H1 (cell line): ENCODE results near the gene LBP. TPM values are rescaled to one million over a fixed set of nuclear protein-coding genes. Genes with fewer than 3 reads are reported as not detected.
A peak's percentile ranks its signal among the peaks of the same experiment; 100 is the strongest.

Experiments used
- CTCF ChIA-PET: fragments of 300-600 bp; sonication (Branson Sonifier 250); formaldehyde crosslinking; loops from one replicate; lab custom pipeline; 2021; ENCODE audit not compliant: partially characterized antibody; lab: Charles Lee
- POLR2A ChIA-PET: fragments of 300-600 bp; sonication (Branson Sonifier 250); formaldehyde crosslinking; loops from one replicate; lab custom pipeline; 2021; ENCODE audit warnings: inconsistent platforms; ENCODE audit not compliant: partially characterized antibody; lab: Charles Lee
- DNase-seq, 2 experiments: peaks; one replicate each; pipeline versions ENCODE4 v3.0.0 to v3.0.0-alpha.2; 2010 to 2022; ENCODE audit warnings: low spot score in 2 of 2, low read depth in 1 of 2, mixed read lengths in 1 of 2
- FAIRE-seq: peaks from 2 replicates; lab custom pipeline; 2011; peaks lifted over from hg19 to GRCh38; lab: Jason Lieb, UNC
- H2AFZ ChIP-seq: 2 replicates; pipeline ENCODE4 v1.8.1; 2012; ENCODE audit warnings: low read length, inconsistent platforms
- H2AK5ac ChIP-seq: 2 replicates; pipeline ENCODE4 v1.6.1; 2013; ENCODE audit warnings: low read depth, low read length
- H2BK120ac ChIP-seq: replicated peaks from 2 replicates; pipeline ENCODE3; 2013; ENCODE audit warnings: low read depth, low read length, inconsistent platforms
- H2BK12ac ChIP-seq: 2 replicates; pipeline ENCODE4 v1.6.1; 2013; ENCODE audit warnings: low read depth, low read length
- H2BK15ac ChIP-seq: 2 replicates; pipeline ENCODE4 v1.6.1; 2013; ENCODE audit warnings: low read length
- H2BK20ac ChIP-seq: 2 replicates; pipeline ENCODE4 v1.6.1; 2013; ENCODE audit warnings: low read length
- H2BK5ac ChIP-seq: 2 replicates; pipeline ENCODE4 v1.6.1; 2013; ENCODE audit warnings: low read depth, low read length
- H3K14ac ChIP-seq: 2 replicates; pipeline ENCODE4 v1.6.1; 2013; ENCODE audit warnings: inconsistent platforms; ENCODE audit not compliant: insufficient read length
- H3K18ac ChIP-seq: 2 replicates; pipeline ENCODE4 v1.6.1; 2013; ENCODE audit warnings: low read length; ENCODE audit errors: extremely low read depth
- H3K23ac ChIP-seq: 2 replicates; pipeline ENCODE4 v1.6.1; 2013; ENCODE audit warnings: inconsistent platforms; ENCODE audit not compliant: insufficient read length
- H3K23me2 ChIP-seq: 2 replicates; pipeline ENCODE4 v1.6.1; 2013; ENCODE audit warnings: low read depth, low read length
- H3K27ac ChIP-seq: 2 replicates; pipeline ENCODE4 v1.6.1; 2011; ENCODE audit warnings: low read depth, low read length, inconsistent platforms
- H3K27me3 ChIP-seq, 4 experiments: replicated peaks in 1 of 4; 1 replicate in 1 of 4; 2 replicates in 3 of 4; pipeline versions ENCODE4 v1.6.1 to v1.8.1; 2011 to 2013; ENCODE audit warnings: low read length in 3 of 4, mild to moderate bottlenecking in 3 of 4, inconsistent platforms in 2 of 4, mixed read lengths in 2 of 4, moderate library complexity in 1 of 4; ENCODE audit not compliant: control insufficient read depth in 3 of 4, insufficient read depth in 3 of 4; ENCODE audit errors: extremely low read depth in 1 of 4
- H3K36me3 ChIP-seq, 4 experiments: 2 replicates each; pipeline versions ENCODE4 v1.6.1 to v1.8.1; 2011 to 2013; ENCODE audit warnings: mild to moderate bottlenecking in 4 of 4, low read length in 3 of 4, moderate library complexity in 2 of 4, control low read depth in 1 of 4, inconsistent platforms in 1 of 4; ENCODE audit not compliant: insufficient read depth in 4 of 4, control insufficient read depth in 2 of 4
- H3K4ac ChIP-seq: replicated peaks from 2 replicates; pipeline ENCODE3; 2013; ENCODE audit warnings: low read length, low read depth, mixed read lengths, inconsistent platforms; ENCODE audit not compliant: insufficient read length
- H3K4me1 ChIP-seq, 4 experiments: replicated peaks in 1 of 4; 1 replicate in 1 of 4; 2 replicates in 3 of 4; pipeline versions ENCODE4 v1.6.1 to v1.8.1; 2011 to 2013; ENCODE audit warnings: low read length in 3 of 4, inconsistent platforms in 2 of 4, mixed read lengths in 1 of 4; ENCODE audit not compliant: insufficient read depth in 4 of 4, control insufficient read depth in 3 of 4
- H3K4me2 ChIP-seq, 2 experiments: 2 replicates each; pipeline versions ENCODE4 v1.6.1 to v1.8.1; 2011 to 2013; ENCODE audit warnings: low read depth in 2 of 2, low read length in 2 of 2, control low read depth in 1 of 2, inconsistent platforms in 1 of 2, mild to moderate bottlenecking in 1 of 2; ENCODE audit not compliant: insufficient read depth in 1 of 2
- H3K4me3 ChIP-seq, 4 experiments: fragments of 200-600, 300-600 bp in 1 of 4; sonication (generic), shearing (Covaris generic), sonication (Bioruptor Twin) in 1 of 4; 2 replicates each; pipeline versions ENCODE4 v1.5.1 to v1.8.1; 2011 to 2016; ENCODE audit warnings: low read length in 4 of 4, low read depth in 3 of 4, control low read depth in 2 of 4, inconsistent platforms in 2 of 4, mild to moderate bottlenecking in 2 of 4, mixed read lengths in 1 of 4, moderate library complexity in 1 of 4; ENCODE audit not compliant: insufficient read depth in 2 of 4; ENCODE audit errors: extremely low read depth in 1 of 4
- H3K56ac ChIP-seq: replicated peaks from 2 replicates; pipeline ENCODE3; 2013; ENCODE audit warnings: low read depth, mild to moderate bottlenecking, mixed read lengths, low read length, inconsistent platforms; ENCODE audit not compliant: insufficient read length
- H3K79me1 ChIP-seq: 2 replicates; pipeline ENCODE4 v1.6.1; 2013; ENCODE audit warnings: low read depth, low read length, control low read depth
- H3K79me2 ChIP-seq, 2 experiments: 2 replicates each; pipeline versions ENCODE4 v1.6.1 to v1.8.1; 2012 to 2013; ENCODE audit warnings: low read length in 2 of 2, mild to moderate bottlenecking in 2 of 2, inconsistent platforms in 1 of 2; ENCODE audit not compliant: insufficient read depth in 2 of 2, control insufficient read depth in 1 of 2
- H3K9ac ChIP-seq, 4 experiments: replicated peaks in 1 of 4; 1 replicate in 1 of 4; 2 replicates in 3 of 4; pipeline versions ENCODE4 v1.6.1 to v1.8.1; 2011 to 2013; ENCODE audit warnings: low read depth in 3 of 4, low read length in 3 of 4, control low read depth in 2 of 4, mild to moderate bottlenecking in 2 of 4, moderate library complexity in 2 of 4, inconsistent platforms in 1 of 4; ENCODE audit errors: extremely low read depth in 1 of 4
- H3K9me3 ChIP-seq, 2 experiments: 2 replicates each; pipeline versions ENCODE4 v1.6.1 to v1.8.1; 2012 to 2013; ENCODE audit warnings: mild to moderate bottlenecking in 2 of 2, moderate library complexity in 2 of 2, control low read depth in 1 of 2, inconsistent platforms in 1 of 2, low read depth in 1 of 2, low read length in 1 of 2, mixed read lengths in 1 of 2; ENCODE audit not compliant: insufficient read depth in 2 of 2
- H4K20me1 ChIP-seq, 2 experiments: replicated peaks in 1 of 2; 2 replicates each; pipeline versions ENCODE3 to v1.8.1; 2011 to 2013; ENCODE audit warnings: inconsistent platforms in 2 of 2, low read length in 2 of 2, mild to moderate bottlenecking in 1 of 2; ENCODE audit not compliant: insufficient read depth in 2 of 2, control insufficient read depth in 1 of 2
- H4K5ac ChIP-seq: 2 replicates; pipeline ENCODE4 v1.6.1; 2013; ENCODE audit warnings: low read length, low read depth, mixed read lengths, inconsistent platforms; ENCODE audit not compliant: insufficient read length
- H4K8ac ChIP-seq: 2 replicates; pipeline ENCODE4 v1.8.0; 2013; ENCODE audit warnings: mild to moderate bottlenecking, moderate library complexity, low read length, inconsistent platforms; ENCODE audit not compliant: insufficient read depth; ENCODE audit errors: extremely low read depth
- H4K91ac ChIP-seq: replicated peaks from 2 replicates; pipeline ENCODE3; 2013; ENCODE audit warnings: low read length, mixed read lengths, inconsistent platforms; ENCODE audit not compliant: insufficient read length
- GABPA ChIP-seq: IDR thresholded peaks from 2 replicates; pipeline ENCODE4 v1.6.1; 2011; ENCODE audit warnings: mild to moderate bottlenecking, low read length, moderate library complexity, borderline replicate concordance; ENCODE audit not compliant: insufficient read depth
- POLR2A ChIP-seq, 2 experiments: IDR thresholded peaks; 1 replicate in 1 of 2; 2 replicates in 1 of 2; pipeline ENCODE4 v1.6.1; 2011; ENCODE audit warnings: low read depth in 2 of 2, low read length in 2 of 2, mild to moderate bottlenecking in 2 of 2; ENCODE audit errors: control extremely low read depth in 1 of 2
- POLR2AphosphoS5 ChIP-seq: IDR thresholded peaks from 2 replicates; pipeline ENCODE4 v1.6.1; 2011; ENCODE audit warnings: low read depth, low read length
- WGBS, 2 experiments: shearing (Covaris generic) in 1 of 2; methylation state at CpG; one replicate each; pipeline versions ENCODE4 v1.1.6 to v1.1.7; 2013 to 2015; ENCODE audit warnings: low lambda C conversion rate in 2 of 2, mixed read lengths in 2 of 2, inconsistent platforms in 1 of 2, low coverage in 1 of 2, missing lambda C conversion rate in 1 of 2; ENCODE audit not compliant: insufficient replicate concordance in 2 of 2, insufficient coverage in 1 of 2, insufficient read length in 1 of 2; ENCODE audit errors: extremely low coverage in 1 of 2, missing lambda C conversion rate in 1 of 2; 5-methylcytosine and 5-hydroxymethylcytosine counted together
- polyA plus RNA-seq, 7 experiments: library from polyadenylated mRNA; depleted of rRNA in 3 of 7; stranded (reverse) in 5 of 7; unstranded in 2 of 7; fragments of >200 nt in 5 of 7; fragments of 200-250 nt in 2 of 7; gene quantifications; 1 replicate in 5 of 7; 2 replicates in 1 of 7; 4 replicates in 1 of 7; pipeline versions ENCODE4 v1.2.1 to v1.2.3, GENCODE V29; 2011 to 2013; ENCODE audit warnings: missing spikeins in 2 of 7, mixed read lengths in 2 of 7
- total RNA-seq: library from RNA; stranded (reverse); fragmentation: NEBNext Ultra II Directional; extraction: Animal tissue kit (Norgen Biotek cat#: 25700); gene quantifications from 2 replicates; pipeline ENCODE4 v1.2.1, GENCODE V29; 2021

Gene LBP
- total and polyA plus RNA-seq, 2 of the 8 experiments (the other 6 are each of a cell fraction or from before 2014, with no cell fraction given) = 0.60 to 0.63 TPM

DNA sequence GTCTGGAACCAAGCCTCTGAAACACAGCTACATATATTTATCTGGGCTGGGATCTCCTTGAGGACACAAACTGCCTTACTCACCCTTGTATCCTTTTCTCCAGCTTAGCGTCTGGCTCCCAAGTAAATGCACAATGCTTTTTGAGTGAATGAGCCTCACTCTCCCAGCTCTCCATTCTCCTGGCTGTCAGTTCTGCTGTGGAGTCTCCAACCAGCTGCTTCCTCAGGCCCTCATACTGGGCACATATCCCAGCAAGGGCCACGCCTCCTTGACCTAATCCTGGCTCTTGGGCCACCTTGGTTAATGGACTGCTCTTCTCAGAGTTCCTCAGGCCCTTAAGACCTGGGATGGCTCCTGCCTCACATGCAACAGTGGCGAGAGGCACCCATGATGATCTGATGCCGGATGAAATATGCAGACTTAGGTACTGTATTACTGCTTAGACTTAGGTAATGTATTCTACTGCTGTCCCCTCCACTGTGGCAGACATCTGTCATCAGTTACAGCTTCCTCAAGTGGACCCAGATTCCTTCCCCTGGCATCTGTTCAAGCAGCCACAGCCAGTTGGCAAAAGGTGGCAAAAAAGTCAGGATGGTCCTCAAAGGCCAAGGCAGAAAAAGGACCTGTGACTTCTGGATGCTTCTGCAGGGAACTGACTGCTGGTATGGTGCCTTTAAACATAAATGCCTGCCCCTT lies 72.4 kb downstream of the LBP start:
- Histone ChIP-seq H4K91ac (no peak overlapping the region), H3K27me3 (no peaks in the 10 kb centered on the region), H3K79me2 (peaks cover 0 to 6% of the 10 kb centered on the region in 2 experiments; a peak in 1 of 4 replicates), H2AFZ (no peak overlapping the region), H2AK5ac (no peak overlapping the region), H2BK15ac (no peak overlapping the region), H4K20me1 (peaks cover 3 to 28% of the 10 kb centered on the region in 2 experiments), H4K8ac (no peak overlapping the region), H3K79me1 (peaks cover 7% of the 10 kb centered on the region; the same call in 1 of the 2 replicates), H3K56ac (no peak overlapping the region), H3K4me3 (no peak overlapping the region), H3K23ac (no peak overlapping the region), H2BK5ac (no peak overlapping the region), H3K4me1 (peaks cover 0 to 5% (median under 1%) of the 10 kb centered on the region in 4 experiments; a peak in 4 of 7 replicates), H3K36me3 (peaks cover 40 to 60% (median 52%) of the 10 kb centered on the region in 4 experiments), H3K9me3 (no peaks in the 10 kb centered on the region), H2BK20ac (no peak overlapping the region), H3K4ac (no peak overlapping the region), H2BK120ac (no peak overlapping the region), H3K18ac (no peak overlapping the region), H3K14ac (no peak overlapping the region), H3K23me2 (no peaks in the 10 kb centered on the region), H3K27ac (no peak overlapping the region), H3K4me2 (no peak overlapping the region), H3K9ac (no peak overlapping the region), H2BK12ac (no peak overlapping the region), H4K5ac (no peak overlapping the region)
- FAIRE-seq (no peak), DNase-seq (no peak)
- POLR2A ChIA-PET = interaction anchor here (0.9 to 17.6 kb wide), 15 partner anchors 10 to 121 kb away, joined by 3 to 420 read pairs (median 4); partner anchors contain the start of genes RALGAPB and SNHG17
- TF ChIP-seq POLR2AphosphoS5 (peak; percentile 52), POLR2A (IDR thresholded peaks at IDR 0.05; ENCODE audit: control extremely low read depth in 1 of 2, low read depth in 2 of 2, low read length in 2 of 2) (peak in 1 of 2 experiments; percentile 45; a peak in 1 of 3 replicates), GABPA (no peak)
- CTCF ChIA-PET = interaction anchor here (0.8 to 5.3 kb wide), 9 partner anchors 10 to 345 kb away, joined by 3 to 41 read pairs (median 6); partner anchors contain the start of gene SNHG17
- 94% methylated on average over 4 of the region's 4 CpGs; no CpG with 5 or more reads in 1 of the 2 experiments for WGBS, 2 experiments
